ENCODE measurements around the gene PER1.

The PER1 gene

DNA sequence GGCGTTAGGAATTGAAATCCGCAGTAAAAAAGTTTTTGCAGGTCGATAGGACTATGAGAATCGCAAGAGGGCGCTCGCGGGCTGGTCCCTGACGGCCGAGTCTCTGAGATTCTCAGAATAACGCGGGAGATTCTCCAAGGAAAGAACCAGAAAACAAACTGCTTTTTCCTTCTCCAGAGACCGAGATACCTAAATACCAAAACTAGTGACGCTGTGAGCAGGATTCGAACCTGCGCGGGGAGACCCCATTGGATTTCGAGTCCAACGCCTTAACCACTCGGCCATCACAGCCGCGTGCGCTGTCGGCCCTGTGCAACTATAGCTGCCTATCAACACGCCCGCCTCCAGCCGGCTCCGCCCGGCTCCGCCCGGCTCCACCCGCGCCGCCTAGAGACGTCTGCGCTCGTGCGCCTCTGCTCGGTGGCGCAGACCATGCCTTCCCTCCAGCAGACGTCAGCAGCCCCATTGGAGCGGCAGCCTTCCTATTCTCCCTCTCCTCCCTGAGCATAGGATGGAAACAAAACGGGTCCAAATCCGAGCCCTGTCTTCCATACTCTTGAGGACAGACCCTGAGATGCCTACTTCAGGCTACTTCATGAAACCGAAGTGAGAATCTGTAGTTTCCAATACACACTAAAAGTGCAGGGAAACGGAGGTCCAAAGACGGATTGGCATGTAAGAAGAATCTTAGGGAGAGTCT, 13.4 kb downstream of the PER1 start:
- peak; percentile 91 for DNase-seq (ENCODE audit: low read depth)

DNA sequence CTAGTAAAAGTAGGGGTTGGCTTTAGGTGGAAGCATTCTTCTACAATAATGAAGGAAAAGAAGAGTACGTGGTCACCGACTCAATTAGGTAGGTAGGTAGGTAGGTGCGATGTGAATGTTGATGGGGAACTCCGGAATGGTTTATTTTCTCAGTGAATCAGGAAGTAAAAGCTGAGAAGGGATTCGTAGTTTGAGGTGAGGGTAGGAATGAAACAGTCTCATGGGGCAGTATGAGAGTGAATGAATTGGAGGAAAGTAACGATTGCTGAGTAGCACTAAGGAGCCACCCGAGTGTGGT, 13.9 kb downstream of the PER1 start:
- no peak for DNase-seq (ENCODE audit: low read depth)

DNA sequence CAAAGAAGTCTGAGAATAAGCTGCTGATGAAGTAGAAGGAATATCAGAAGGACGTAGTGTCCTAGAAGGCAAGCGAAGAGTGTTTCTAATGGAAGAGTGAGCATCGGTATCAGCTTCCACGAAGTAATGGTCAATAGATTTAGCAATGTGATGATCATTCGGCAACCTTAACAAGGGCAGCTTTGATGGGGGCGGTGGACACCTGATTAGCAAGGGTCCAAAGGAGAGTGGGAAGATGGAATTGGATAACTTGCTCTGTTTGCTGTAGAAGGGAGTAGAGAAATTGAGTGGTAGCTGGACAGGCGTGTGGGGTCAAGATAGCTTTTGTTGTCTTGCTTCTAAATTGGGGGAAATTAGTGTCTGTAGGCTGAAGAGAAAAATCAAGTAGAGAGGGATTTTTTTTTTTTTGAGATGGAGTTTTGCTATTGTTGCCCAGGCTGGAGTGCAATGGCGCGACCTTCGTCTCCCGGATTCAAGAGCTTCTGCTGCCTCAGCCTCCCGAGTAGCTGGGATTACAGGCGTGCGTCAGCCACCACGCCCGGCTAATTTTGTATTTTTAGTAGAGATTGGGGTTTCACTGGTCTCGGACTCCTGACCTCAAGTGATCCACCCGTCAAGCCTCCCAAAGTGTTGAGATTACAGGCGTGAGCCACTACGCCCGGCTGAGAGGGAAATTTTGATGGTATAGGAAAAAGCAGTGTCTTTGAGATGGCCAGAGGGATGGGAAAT, 14.4 kb downstream of the PER1 start:
- DNase-seq (ENCODE audit: low read depth): no peak

DNA sequence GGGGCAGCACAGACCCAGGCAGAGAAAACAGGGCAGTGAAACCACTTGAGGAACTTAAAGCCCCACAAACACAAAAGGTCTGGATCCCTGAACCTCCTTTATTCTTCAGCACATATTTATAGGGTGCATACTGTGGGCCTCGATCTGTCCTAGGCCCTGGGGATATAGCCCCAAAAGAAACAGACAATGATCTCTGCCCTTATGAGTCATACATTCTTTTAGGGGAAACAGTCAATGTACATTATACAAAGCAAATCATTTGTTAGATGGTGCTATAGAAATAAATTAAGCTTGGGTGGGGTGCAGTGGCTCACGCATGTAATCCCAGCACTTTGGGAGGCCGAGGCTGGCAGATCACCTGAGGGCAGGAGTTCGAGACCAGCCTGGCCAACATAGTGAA, 18.3 kb downstream of the PER1 start:
- DNase-seq (ENCODE audit: low read depth): no peak

DNA sequence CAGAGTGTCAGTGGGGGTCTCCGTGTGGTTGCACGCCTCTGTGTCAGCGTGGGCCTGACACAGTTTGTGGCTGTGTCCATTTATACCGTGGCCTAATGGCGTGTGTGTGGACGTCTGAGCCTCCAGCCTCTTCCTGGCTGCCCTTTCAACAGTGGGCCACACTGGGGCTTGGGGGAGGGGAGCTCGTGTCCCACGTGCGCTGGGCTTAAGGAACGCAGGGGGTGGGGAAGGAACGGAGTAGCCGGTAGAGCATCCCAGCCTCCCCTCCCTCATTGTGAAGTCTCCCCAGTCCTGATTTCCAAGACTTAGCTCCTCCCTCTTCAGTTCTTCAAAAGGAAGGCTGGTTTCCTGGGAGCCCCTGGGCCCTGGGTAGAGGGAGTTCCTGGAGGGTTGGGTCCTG, 18.8 kb downstream of the PER1 start:
- DNase-seq (ENCODE audit: low read depth): no peak

DNA sequence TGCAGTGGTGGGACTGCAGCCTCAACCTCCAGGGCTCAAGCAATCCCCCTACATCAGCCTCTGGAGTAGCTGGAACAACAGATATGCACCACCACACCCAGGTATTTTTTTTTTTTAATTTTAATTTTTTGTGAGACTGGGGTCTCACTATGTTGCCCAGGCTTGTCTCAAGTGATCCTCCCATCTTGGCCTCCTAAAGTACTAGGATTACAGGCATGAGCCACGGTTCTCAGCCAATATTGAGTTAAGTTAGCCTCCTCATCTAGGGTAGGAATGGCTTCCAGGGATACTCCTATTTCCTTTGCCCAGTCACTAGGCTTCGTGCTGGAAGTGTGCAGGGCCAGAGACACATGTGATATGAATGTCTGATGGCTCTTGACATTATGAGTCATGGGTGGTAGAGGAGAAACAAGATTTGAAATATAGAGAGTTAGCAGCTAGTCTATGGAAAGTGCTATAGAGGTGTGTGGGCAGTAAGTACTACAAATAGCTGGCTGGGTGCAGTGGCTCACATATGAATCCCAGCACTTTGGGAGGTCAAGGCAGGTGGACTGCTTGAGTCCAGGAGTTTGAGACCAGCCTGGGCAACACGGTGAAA, 20.3 kb downstream of the PER1 start:
- DNase-seq (ENCODE audit: low read depth): no peak

DNA sequence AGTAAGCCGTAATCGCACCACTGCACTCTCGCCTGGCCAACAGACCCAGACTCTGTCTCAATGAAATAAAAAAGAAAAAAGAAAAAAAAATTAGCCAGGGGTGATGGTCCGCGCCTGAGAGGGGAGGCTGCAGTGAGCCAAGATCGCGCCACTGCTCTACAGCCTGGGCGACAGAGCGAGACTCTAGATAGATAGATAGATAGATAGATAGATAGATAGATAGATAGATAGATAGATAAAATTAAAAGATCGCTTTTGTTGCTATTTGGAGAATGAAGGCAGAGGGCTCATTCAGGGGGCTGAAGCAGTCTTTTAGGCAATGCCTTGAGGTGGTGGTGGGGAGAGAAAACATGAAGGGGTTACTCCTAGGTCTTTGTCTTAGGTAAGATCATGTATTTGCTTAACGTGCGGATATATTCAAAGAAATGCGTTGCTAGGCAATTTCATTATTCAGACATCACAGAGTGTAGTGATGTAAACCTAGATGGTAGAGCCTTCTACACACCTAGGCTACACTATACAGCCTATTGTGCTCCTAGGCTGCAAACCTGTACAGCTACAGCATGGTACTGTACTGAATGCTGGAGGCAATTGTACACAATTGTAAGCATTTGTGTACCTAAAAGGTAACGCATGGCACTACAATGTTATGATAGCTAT, 23.9 kb downstream of the PER1 start:
- DNase-seq (ENCODE audit: low read depth): no peak

DNA sequence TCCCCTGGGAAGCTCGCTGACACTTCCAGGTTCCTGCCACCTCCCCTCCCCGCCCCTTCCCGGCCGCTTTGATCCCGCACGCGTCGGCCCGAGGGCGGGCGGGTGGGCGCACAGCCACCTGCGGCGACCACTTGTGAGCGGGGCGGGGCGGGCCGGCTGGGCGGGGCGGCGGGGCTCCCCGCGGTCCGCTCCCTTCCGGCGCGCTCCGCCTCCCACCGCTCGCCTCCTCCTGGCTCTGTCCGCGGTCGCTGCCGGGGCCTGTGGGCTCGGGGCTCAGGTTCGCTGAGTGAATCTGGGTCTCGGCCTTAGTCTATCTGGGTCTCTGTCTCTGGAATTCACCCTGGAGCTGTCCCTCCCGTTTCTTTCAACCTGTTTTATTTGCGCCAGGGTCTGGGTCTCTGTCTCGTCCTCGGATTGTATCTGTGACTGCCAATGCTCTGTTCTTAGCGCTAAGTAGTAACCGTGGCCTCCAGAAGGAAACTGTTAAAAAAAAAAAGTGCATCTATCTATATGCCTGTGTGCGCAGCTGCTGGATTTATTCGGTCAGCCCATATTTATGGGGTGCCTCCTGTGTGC, 25.6 kb downstream of the PER1 start:
- no peak for DNase-seq (ENCODE audit: low read depth)

DNA sequence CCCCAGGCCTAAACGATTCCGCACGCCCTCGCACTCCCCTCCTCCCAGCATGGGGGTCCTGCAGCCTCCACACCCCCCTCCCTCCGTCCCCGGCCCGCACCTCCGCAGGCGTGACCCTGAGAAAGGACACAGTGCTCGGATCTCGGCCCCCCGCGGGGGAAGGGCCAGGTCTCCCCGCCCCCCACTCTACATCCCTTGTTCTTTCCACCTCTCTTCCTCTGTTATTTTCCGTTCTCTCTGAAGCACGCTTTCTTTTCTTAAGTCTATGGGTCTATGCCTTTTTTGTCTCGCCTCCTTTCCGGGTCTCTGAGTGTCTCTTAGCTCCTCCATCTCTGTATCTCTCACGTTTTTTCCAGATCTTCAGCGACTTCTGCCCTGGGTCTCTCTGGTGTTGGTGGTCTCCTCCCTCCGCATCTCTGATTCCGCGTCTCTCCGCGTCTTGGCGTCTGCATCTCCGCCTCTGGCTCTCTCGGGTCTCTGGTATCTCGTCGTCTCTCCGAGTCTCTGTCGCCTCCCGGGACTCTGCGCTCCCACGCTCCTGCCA, 26.2 kb downstream of the PER1 start:
- no peak for DNase-seq (ENCODE audit: low read depth)

DNA sequence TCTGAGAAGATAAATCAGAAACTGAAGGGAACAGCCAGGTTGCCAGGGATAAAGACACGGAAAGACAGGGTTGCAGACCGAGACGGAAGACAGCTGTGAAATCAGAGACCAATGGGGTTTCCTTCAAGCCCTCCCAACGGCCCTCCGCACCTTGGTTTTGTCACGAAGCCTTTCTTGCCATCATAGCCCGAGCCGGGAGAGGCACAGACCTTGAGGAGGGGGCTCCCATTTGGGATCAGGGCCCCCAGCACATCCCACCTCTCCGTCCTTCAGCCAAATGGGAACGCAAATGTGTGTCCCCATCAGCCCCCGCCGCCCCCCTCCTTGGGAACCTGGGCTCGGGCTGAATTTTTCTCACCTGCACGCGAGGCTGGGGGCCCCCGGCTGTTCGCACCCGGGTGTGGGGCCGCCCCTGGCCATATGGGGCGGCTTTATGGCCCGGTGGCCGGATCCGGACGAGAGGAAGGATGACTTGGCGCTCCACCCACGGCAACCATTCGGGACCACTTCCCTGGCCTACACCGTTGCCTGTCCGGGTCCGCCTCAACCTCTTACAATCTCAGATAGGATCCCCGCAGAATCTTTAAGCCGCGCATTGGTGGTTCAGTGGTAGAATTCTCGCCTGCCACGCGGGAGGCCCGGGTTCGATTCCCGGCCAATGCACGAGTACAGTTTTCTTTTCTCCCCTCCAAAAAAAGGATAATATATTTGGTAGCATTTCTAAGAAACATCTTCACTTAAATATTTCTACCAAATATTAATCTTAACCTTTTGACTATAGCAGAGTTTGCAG, 26.9 kb downstream of the PER1 start:
- peak; percentile 81 for DNase-seq (ENCODE audit: low read depth)

DNA sequence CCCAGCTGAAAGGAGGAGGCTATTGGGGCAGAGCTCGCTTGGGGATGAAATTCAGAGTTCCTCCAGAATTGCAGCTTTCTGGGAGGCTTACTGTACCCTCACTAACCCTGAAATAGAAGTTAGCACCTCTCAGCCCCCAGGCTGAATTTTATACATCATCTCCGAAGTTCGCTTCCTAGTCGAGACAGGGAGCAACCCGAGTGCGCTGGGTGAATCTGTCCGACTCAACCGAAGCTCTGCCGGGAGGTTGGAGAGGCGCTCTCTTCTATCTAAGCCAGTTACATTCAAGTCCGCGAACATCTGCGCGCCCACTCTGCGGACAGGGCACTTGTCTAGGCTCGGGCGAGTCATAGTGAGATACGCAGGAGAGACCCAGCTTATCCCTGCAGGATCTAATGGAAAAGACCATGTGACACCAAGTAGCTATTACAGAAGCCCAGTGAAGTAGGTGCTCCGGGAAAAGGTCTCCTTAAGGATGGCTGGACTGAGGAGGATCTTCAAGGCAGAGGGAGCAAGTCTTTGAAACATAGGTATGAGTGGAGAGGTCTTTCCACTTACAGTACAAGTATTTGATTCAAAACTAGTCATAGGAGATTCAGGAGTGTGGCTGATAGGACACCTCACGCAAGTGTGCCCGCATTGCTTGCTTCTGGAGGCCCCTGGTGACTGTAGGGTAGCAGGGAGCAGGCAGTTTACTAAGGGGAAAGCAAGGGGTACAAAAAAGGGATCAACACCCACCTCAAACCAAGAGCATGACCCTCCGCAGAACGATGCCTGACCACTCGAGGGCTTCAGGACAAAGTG, 27.7 kb downstream of the PER1 start:
- DNase-seq (ENCODE audit: low read depth): no peak

DNA sequence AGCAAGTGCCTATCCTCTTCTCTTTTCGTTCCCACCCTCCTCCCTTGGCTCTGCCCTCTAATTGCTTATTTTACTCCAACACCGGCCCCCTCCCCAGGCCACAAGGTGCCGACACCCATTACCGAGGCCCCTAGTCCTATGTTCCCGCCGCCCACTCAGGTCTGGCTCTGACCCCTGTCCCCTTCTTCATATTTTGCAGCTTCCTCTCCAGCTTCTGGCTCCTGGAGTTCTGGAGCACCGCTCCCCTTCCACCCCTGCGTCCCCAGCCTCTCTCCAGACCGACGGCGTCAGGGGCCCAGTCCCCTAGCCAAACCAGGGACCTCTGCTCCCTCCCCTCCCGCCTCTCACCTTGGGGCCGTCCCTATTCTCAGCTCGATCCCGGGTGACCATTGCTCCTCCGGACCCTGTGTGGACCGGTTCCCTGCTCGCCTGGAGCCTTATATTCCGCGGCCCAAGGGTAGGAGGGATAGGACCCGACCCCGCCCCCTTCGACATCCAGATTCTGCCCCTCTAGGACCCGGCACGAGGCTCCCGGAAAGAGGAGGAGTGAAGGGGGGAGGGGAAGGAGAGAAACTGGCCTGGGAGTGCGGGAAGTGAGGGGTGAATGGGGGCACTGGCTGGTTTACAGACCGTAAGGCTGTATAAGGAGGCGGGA, 28.4 kb downstream of the PER1 start, which contains the start of gene HES7:
Gene HES7 (minus strand): TSS at position 412 of the 655 bp plus-strand sequence. CDS start 22 bp downstream, at position 390.
- no peak for DNase-seq (ENCODE audit: low read depth)

DNA sequence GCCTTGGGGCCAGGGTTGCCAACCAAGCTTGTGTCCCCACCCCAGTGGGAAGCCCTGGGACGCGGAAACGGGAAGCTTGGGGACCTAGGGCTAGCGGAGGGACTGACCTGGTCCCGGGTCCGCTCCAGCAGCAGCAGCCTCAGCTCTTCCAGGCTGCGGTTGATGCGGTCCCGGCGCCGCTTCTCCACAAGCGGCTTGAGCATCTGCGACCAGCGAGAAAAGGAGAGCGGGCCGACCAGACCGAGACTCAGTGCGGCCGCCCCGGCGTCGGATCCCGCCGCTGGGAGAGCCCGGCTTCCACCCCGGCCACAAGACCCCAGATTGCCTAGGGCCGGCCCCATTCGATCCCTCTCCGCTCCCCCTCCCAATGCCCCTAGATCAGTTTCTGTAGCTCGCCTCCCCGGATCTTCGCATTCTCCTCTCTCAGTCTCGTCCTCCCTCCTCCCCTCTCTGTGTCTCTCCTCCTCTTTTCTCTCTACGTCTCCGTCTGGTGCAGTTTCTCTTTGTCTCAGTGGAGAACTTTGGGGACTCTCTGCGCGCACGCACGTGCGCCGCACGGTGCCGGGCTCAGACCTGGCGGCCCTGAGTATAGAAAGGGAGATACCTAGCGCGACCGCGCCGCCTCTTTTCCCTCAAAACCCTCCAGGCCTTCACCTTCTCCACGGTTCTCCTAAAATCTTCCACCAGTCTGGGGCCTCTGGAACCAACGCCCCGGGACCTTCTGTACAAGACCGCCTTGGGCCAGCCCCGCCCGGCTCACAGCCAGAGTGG, 29.1 kb downstream of the PER1 start:
- no peak for DNase-seq (ENCODE audit: low read depth)

DNA sequence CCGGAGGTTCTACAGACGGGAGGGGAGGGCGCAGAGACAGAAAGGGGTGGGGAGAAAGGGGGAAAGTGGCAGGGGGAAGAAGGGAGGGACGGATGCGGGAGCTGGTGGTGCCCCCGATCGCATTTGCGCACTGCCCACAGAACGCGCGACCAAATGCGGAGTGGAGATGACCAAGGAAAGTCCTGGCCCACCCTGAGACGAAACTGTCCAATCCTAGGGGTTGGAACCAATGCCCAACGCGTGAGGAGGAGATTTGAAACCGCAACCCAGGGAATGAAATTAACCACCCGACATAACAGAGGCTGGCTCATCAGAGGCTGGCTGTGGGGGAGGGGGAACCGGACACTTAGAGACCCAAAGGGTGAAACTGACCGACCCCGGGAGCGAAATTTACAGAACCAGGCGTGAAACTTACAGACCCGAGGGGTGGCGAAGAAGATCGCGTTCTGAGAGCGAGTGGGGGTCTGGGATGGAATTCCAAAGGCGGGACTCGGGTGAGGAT, 29.7 kb downstream of the PER1 start:
- DNase-seq (ENCODE audit: low read depth): no peak

DNA sequence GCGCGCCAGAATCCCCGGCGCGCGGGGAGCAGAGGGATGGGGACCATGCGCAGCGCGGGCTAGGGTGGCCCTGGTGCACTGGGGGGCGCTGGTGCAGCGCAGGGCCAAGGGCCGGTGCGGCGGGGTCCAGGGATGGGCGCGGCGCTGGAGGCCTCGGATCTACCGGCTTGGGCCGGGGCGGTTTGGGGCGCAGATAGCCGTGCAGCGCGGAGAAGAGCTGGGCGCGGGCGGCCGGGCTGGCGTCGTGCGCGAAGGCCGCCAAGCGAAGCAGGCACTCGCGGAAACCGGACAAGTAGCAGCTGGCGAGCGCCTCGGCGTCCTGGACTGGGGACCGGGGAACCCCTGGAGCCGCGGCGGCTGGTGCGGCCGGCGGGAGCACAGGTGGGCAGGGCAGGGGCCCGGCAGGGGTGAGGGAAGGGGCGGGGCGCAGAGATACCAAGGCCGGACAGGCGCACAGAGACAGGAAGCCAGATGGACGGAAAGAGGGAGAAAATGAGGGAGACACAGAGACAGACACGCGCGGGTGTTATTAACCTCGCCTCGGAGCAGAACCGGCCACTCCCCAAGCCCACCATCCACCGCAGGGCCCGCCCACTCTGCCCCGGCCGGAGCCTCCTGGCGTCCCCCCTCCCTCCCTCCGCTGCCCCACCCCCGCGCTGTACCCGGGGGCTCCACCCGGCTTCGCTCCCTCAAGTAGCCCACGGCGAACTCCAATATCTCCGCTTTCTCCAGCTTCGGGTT, 30.4 kb downstream of the PER1 start:
- no peak for DNase-seq (ENCODE audit: low read depth)

DNA sequence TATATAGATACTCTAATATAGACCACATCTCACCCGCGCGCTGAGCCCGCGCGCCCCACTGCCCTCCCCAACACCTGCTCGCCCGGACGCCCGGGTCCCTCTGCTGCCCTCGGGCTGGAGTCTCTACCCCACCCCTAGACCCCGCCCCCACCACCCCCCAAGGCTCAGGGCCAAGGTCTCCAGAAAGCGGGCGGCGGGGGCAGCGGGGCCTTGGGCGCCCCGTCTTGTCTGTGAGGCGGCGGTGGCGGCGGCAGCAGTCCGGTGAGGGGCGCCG, 30.9 kb downstream of the PER1 start:
- DNase-seq (ENCODE audit: low read depth): no peak

DNA sequence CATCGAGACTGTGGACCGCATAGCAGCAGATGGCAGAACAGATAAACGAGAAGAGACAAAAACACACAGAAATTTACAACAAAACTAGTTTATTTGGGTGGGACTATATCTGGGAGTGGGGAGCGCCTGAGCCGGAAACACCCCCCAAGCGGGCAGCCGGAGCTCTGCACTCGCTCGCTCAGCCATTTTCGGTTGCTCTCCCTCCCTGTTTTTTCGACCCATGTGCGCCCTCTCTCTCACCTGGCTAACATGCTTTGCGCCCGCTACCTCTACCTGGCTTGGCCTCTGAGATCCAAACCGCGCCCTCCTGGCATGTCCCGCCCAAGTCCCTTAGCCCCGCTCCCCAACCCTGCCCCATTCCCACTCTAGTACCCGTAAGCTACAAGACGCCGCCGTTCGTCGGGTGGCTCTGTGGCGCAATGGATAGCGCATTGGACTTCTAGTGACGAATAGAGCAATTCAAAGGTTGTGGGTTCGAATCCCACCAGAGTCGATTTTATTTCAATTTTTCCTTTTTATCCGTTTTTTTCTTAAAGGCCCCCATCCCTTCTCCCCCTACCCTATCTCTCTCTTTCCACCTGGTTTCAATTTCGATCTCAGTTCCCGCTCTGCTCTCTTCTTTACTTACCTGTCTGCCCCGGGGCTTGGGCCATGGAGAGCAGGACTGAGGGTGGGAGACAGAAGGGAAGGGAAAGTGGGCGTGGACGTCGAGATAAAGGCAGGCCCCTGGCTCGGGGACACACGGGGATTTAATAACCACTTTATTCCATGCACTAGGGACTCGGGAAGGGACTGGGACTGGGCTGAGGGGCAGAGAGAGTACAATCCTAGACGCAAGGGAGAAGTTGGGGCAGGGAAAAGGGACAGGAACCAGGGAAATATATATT, 31.4 kb downstream of the PER1 start:
- peak; percentile 46 for DNase-seq (ENCODE audit: low read depth)

Measured in activated gamma-delta T cell treated with anti-CD3 and anti-CD28 coated beads, Interleukin-2, amount 50 U/mL, for 16 hours (primary cell).